NOMO-1 treated with DMSO at 0.1 percent for 48 hours (cell line): Measurements from ENCODE around the gene ZNF658.
"Not testable (repeated sequence)": the region's sequence is repeated elsewhere in the genome, so short reads cannot be mapped to it uniquely, and the experiment has no call there.

Experiments used
- DNase-seq: peaks from one replicate; lab custom pipeline; 2025; ENCODE audit not compliant: unreplicated experiment; lab: John Stamatoyannopoulos, UW

ZNF658 gene

DNA sequence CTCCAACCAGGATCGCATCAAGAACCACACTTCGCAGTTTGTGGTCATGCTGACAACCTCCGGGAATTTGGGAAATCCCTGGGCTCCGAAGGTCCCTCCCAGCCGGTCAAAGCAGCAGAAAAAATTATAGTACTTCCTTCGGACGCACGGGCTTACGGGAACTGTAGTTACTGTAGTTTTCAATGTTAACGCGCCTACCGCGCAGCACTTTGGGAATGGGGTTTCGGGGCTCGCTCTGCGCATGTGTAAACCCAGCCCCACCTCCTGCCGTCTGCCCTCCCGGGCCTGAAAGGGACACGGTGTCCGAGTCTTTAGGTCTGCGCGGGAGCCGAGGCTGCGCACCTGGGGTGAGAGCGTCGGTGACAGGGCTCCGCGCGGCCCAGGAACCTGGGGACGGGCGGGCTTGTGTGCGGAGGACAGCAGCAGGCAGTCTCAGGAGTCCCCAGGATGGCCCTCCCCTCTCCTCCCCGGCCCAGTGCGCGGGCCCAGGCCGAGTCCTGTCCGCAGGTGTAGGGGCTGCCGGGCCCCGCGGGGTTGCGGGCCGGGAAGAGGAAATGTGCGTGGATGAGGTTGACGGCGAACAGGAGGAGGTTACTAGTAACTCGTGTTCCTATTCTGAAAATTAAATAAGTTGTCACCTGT is at the start of gene ZNF658:
Gene ZNF658 (plus strand): TSS at position 236 of the 642 bp plus-strand sequence. CDS start 2,837 bp downstream, outside the sequence.
- DNase-seq, result not testable (repeated sequence)

DNA sequence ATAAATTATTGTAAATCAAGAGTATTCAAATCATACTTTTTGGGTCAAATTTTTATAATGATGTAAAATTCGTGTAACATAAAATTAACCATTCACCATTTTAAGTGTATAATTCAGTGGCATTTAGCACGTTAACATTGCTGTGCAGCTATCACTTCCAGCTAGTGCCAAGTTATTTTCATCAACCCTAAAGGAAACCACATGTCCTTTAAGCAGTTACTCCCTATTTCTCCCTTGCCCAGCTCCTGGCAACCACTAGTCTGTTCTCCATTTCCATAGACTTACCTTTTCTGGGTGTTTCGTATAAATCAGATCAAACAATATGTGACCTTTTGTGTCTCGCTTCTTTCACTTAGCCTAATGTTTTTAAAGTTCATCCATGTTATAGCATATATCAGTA is 38.8 kb upstream of the ZNF658 start:
- not testable (repeated sequence) for DNase-seq

DNA sequence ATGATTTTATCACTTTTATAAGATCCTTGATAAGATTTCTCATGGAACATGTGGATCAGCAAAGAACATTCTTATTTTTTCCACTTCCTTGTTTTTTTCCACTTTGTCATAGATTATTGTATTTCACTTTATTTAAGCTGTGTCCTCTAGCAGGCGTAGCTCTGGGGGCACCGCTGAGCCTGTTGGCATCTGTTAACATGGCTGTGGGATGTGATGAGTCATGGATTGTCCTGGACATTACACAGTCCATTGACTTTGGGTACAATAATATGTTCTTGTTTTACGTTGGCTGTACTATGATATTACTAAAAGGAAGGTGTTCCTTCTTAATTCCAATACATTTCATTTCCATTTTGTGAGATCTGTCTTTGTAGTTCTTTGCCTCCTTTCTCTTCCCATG is 31.9 kb upstream of the ZNF658 start:
- not testable (repeated sequence) for DNase-seq

DNA sequence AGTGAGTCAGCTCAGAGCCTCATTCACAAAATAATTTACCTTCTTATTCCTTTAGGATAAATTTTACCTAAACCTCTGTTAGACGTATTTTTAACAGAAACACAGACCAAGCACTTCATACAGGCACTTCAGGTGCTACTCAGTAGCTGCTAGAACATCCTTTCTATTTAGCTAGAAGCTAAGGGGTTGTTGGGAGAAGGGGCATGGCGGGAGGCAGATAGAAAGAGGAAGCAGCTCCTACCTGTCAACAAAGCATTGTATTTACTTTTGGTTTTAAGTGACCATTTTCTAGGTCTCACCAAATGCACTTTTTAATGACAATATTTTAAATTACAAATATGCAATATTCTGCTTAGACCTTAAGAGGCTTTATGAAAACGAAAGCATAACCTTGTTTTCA is 19.9 kb upstream of the ZNF658 start:
- DNase-seq, result not testable (repeated sequence)

DNA sequence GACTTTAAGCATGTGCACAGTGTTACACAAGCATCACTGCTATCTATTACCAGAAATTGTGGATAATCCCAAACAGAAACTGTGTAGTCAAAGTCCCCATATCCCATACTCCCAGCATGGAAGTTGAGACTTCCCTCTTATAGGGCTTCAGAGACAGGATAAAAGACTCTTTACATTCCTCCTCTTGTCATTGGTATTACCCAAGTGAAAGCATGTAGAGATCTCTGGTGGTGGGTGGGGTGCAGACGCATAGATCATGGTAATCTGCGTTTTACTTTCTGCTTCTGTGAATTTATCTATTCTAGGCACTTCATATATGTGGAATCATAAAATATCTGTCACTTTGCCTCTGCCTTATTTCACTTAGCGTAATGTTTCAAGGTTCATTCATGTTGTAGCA is 18.7 kb upstream of the ZNF658 start:
- not testable (repeated sequence) for DNase-seq

DNA sequence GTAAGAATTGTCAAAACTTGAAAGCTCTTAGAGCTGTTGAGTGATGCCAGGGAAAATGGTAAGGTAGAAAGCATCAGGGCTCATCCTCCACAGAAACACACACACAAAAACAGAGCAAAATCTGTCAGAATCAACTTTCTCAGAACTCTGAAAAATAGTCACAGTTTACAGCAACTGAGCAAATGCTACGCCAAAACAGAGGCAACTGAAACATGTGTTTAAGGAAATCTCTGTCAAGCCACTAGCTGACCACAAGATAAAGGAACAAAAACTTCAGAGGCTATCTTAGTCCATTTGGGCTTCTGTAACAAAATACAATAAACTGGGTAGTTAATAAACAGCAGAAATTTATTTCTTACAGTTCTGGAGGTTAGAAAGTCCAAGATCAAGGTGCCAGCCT is 10.2 kb upstream of the ZNF658 start:
- DNase-seq, result not testable (repeated sequence)

DNA sequence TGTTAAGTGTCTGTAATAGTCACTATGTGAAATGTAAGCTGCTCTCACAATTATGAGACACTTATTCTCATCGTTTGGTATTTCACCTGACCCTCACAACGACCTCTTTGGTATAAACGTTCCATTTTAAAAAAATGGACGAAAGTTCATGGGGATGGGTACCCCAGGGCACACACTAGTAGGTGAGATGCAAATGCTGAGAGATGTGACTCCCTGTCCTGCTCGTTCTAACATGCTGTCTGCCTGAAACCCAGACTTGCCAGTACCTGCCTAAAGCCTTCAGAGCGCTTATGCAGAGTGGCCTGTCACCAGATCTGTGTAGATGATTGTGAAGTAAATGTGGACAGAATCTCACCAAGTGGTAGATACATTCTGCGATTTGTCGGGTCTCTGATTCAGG is 616 bp downstream of the ZNF658 start:
- not testable (repeated sequence) for DNase-seq

DNA sequence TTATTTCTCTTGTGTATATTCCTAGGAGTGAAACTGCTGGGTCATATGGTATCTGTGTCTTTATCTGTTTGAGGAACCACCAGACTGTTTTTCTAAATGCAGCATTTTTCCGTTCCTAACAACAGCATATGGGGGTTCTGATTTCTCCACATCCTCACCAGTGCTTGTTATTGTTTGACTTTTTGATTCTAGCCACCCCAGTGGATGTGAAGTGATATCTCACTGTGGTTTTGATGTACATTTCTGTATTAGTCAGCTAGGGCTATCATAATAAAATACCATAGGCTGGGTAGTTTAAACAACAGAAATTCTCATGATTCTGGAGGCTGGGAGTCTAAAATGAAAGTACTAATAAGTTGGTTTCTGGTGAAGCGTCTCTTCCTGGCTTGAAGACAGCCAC is 9.0 kb downstream of the ZNF658 start:
- not testable (repeated sequence) for DNase-seq

DNA sequence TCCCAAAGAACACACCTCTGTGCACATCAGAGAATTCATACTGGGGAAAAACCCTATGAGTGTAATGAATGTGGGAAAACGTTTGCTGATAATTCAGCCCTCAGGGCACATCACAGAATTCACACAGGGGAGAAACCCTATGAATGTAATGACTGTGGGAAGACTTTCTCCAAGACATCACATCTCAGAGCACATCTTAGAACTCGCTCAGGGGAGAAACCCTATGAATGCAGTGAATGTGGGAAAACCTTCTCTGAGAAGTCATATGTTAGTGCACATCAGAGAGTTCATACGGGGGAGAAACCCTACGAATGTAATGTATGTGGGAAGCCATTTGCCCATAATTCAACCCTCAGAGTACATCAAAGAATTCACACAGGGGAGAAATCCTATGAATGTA is 19.5 kb downstream of the ZNF658 start:
- not testable (repeated sequence) for DNase-seq

DNA sequence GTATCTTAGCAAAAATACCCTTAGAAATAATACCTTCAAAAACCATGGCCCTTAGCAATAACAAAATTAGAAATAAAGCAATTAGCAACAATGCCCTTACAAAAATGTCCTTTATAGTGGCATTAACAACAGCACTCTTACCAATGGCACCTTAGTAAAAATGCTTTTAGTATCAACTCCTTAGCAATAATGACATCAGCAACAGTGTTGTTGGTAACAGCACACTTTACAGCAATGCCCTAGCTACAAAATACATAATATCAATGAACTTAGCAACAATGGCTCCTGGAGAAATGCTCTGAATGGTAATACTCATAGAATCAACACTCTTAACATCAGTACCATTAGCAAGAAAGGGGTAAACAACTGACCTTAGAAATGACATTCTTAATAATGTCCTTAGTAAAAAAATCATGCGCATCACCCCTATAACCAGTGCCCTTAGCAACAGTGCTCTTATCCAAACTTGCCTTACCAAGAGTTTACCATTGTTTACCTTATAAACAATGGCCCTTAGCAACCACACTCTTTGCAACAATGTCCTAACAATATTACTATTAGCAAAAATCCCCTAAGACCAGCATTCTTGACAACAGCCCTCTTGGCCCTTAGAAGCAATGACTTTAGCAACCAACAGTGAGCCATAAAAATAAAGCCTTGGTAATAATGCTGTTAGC is 35.8 kb downstream of the ZNF658 start:
- DNase-seq, result not testable (repeated sequence)

DNA sequence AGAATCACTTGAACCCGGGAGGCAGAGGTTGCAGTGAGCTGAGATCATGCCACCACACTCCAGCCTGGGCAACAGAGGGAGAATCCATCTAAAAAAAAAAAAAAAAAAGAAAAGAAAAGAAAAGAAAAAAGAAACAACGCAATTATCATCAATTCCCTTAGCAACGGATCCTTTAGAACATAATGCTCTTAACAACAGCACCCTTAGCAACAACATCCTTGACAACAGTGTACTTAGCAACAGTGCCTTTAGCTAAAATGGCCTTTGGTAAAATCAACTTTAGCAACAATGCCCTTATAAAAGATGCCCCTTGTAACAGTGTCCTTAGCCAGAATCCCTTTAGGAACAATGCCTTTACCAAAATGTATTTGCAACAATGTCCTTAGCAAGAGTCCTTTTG is 37.1 kb downstream of the ZNF658 start:
- not testable (repeated sequence) for DNase-seq

DNA sequence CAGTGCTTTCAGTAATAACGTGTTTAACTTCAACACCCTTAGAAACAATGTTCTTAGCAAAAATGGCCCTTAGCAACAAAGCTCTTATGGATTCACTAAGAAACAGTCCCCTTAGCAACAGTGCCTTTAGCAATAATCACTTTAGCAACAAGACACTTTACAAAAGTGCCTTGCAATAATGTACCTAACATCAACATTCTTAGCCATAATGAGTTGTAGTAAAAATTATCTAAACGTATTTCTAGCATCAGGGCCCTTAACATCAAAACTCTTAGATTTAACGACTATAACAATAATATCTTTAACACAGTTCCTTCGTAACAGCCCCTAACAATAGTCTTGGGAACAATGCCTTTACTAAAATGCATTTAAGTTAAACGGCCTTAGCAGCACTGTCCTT is 37.8 kb downstream of the ZNF658 start:
- DNase-seq, result not testable (repeated sequence)

DNA sequence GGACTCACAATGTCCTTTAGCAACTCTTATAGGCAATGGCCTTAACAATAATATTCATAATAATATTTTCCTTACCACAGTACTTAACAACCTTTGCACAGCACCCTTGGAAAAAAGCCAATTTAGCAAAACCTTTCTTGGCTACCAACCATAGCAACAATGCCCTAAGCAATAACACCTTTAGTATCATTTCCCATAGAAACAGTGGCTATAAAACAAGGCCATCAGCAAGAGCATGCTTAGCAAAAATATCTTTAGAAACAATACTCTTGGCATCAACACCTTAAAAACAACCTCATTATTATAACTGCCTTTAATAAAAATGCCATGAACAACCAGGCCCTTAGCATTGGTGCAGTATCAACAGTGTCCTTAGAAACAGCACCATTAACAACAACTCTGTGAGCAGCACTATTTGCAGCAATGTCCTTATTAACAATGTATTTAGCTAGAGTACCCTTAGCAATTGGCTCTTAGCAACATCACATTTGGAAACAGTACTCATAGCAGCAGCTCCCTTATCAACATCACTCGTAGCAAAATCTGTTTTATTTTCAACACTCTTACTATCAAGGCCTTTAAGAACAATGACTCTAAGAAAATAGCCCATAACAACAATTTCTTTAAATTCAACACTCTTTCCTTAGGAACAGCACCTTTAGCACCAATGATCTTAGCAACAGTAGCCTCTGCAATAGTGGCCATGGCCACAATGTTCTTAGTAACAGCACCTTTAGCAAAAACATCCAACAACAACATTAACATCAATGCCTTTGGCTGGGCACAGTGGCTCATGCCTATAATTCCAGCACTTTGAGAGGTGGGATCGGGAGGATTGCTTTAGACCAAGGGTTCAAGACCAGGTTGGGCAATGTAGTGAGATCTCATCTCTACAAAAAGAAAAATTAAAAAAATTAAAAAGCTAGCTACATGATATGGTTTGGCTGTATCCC is 39.6 kb downstream of the ZNF658 start:
- not testable (repeated sequence) for DNase-seq

DNA sequence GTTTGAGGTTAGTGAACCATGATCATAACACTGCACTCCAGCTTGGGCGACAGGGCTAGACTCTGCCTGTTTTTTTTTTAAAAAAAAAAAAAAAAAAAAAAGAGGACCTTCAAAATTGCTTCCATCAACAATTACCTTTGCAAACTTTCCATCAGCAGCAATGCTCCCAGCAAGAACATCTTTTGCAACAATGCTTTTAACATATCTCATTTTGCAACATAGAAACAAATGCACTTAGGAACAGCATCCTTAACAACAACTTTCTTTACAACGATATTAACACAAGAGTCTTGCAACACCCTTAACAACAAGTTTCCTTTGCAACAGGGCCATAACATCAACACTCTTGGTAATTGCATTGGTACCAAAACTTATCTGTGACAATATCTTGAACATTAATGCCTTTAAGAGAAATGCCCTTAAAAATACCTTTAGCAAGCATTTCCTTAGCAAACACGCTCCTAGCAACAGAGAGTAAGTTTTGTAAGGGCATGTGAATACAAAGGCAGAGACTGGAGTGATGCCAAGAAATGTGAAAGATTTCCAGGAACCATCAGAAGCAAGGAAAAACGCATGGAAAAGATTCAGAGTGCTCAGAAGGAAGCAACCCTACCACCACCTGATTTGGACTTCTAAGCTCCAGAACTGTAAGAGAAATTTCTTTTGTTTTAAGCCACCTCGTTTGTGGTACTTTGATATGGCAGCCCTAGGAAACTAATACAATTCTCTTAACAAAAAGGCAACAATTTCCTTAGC is 42.1 kb downstream of the ZNF658 start:
- not testable (repeated sequence) for DNase-seq

DNA sequence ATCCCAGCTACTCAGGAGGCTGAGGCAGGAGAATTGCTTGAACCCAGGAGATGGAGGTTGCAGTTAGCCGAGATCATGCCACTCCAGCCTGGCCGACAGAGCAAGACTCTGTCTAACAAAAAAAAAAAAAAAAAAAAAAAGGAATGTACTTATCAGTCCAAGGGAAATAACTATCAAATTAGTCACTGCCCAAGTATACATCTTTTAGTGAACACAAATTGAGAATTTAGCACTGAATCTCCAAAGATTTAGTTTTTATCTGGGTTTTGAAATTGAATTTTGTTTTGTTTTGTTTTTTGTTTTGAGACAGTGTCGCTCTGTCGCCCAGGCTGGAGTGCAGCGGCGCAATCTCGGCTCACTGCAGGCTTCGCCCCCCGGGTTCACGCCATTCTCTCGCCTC is 52.1 kb downstream of the ZNF658 start:
- not testable (repeated sequence) for DNase-seq
